ENCODE measurements around the gene MCF2. TPM values are rescaled to one million over a fixed set of nuclear protein-coding genes. Genes with fewer than 3 reads are reported as not detected.
"Not testable (repeated sequence)": the region's sequence is repeated elsewhere in the genome, so short reads cannot be mapped to it uniquely, and the experiment has no call there.

The MCF2 gene
- total RNA-seq, 3 donors from 2014 or later: 0.06 to 0.14 TPM; not detected in 1

GRCh38 chrX:139692908-139693307 lies 15.1 kb downstream of the MCF2 start:
- H3K9me3 ChIP-seq: no peaks in the 10 kb centered on the region

GRCh38 chrX:139692506-139692849 lies 15.5 kb downstream of the MCF2 start:
- ATAC-seq (no peak), DNase-seq (no peak)
- TF ChIP-seq CTCF (IDR thresholded peaks at IDR 0.05): no peak
- intact Hi-C loops (cut with DNase I, micrococcal nuclease): no loop called here
- Histone ChIP-seq H3K36me3 (ENCODE audit: low read depth) (no peaks in the 10 kb centered on the region), H3K4me1 (ENCODE audit: low read depth) (no peaks in the 10 kb centered on the region), H3K9me3 (no peaks in the 10 kb centered on the region), H3K4me3 (no peak overlapping the region)

More at GRCh38 chrX:139692908-139693307, 15.1 kb downstream of the MCF2 start:
- ATAC-seq: no peak
- no peak for DNase-seq
- Histone ChIP-seq H3K36me3 (ENCODE audit: low read depth) (no peaks in the 10 kb centered on the region), H3K4me3 (no peak overlapping the region), H3K4me1 (ENCODE audit: low read depth) (no peaks in the 10 kb centered on the region)
- intact Hi-C loops (cut with DNase I, micrococcal nuclease): no loop called here
- no peak for TF ChIP-seq CTCF (IDR thresholded peaks at IDR 0.05)

DNA sequence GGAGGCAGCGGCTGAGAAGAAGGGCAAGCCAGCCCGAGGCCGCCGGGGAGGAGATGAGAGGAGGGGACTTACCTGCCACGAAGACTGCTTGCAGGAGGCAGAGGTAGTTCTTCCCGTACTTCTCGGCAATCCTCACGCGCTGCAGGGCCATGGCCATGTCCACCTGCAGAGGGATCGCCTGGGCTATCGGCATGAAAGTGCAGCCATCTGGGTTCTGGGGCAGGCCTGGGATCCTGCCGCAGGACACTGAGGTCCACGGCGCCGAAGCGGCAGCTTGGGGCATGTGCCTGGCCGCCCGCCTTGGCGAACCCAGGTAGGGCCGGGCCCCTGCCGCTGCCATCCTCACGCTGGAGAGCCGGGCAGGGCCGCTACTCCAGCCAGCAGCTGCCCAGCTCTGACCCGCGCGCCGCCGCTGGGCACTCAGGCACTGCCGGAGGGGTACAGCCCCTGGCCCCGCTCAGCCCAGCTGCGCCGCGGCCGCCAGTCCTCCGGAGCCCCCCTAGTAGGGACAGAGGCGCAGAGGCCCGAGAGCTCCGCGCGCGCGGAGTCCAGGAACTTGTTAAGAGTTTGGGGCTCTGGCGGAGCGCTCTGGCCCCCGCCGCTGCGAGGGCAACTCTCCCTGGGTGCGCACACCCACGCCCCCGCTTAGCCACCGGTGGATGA lies 16.0 kb downstream of the MCF2 start:
- no peak for TF ChIP-seq CTCF (IDR thresholded peaks at IDR 0.05)
- Histone ChIP-seq H3K4me1 (ENCODE audit: low read depth) (no peaks in the 10 kb centered on the region), H3K4me3 (no peak overlapping the region), H3K36me3 (ENCODE audit: low read depth) (no peaks in the 10 kb centered on the region), H3K9me3 (no peaks in the 10 kb centered on the region)
- DNase-seq (peak in 1 of 3 donors; percentile 47), ATAC-seq (peak; percentile 12)
- intact Hi-C loops (cut with DNase I, micrococcal nuclease): no loop called here

DNA sequence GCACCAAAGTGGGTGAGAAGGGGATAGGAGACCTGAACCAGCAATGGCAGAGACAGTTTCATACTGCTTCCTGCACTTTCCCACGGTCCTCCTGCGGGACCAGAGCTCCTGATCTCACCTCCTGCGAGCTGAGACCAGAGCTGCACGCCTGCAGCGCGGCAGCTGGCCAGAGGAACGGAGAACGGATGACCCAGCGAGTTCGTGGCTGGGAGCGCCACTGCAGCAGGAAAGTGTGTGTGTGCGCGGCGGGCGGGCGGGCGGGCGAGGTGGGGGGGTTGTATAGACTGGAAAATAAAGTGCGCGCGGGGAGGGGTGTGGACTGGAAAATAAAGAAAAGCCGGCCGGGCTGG lies 16.5 kb downstream of the MCF2 start:
- ATAC-seq: no peak
- no peaks in the 10 kb centered on the region for H3K36me3 ChIP-seq (ENCODE audit: low read depth)
- intact Hi-C loops (cut with DNase I, micrococcal nuclease): no loop called here

DNA sequence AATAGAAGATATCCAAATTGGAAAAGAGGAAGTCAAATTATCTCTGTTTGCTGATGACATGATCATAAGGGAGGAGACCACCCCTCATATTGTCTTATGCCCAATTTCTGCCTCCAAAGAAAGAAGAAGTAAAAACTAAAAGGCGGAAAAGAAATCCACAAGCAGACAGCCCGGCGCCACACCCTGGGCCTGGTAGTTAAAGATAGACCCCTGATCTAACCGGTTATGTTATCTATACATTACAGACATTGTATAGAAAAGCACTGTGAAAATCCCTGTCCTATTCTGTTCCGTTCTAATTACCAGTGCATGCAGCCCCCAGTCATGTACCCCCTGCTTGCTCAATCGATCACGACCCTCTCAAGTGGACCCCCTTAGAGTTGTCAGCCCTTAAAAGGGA lies 22.8 kb downstream of the MCF2 start:
- DNase-seq; intact Hi-C loops (cut with DNase I, micrococcal nuclease); ATAC-seq; H3K4me1 ChIP-seq (ENCODE audit: low read depth); H3K4me3 ChIP-seq; H3K36me3 ChIP-seq (ENCODE audit: low read depth); H3K9me3 ChIP-seq: not testable (repeated sequence)

More for the DNA sequence above, 16.5 kb downstream of the MCF2 start:
- H3K4me1 ChIP-seq (ENCODE audit: low read depth): no peaks in the 10 kb centered on the region
- H3K9me3 ChIP-seq: no peaks in the 10 kb centered on the region
- TF ChIP-seq CTCF (IDR thresholded peaks at IDR 0.05): no peak
- no peak overlapping the region for H3K4me3 ChIP-seq
- no peak for DNase-seq

DNA sequence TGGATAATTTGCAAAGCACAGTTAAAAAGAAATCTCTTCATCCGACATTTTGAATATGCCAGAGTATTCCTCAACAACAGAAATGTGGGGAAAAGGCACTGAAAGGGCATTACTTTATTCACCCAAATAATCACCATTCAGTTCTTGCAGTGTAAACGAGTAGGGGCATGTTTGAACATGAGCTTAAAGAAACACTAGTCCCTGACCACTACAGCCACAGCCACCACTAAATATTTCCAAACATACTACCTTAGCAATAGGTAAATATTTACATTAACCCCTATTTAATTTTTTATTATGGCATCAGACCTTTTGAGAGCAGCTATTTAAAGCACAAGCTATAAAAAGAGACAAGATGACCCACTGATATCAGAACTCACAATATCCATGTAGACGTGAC lies 27.6 kb downstream of the MCF2 start:
- intact Hi-C loops (cut with DNase I, micrococcal nuclease): no loop called here
- ATAC-seq (no peak), DNase-seq (no peak)
- H3K4me3 ChIP-seq: no peak overlapping the region
- no peak for TF ChIP-seq CTCF (IDR thresholded peaks at IDR 0.05)
- no peaks in the 10 kb centered on the region for H3K36me3 ChIP-seq (ENCODE audit: low read depth)
- no peaks in the 10 kb centered on the region for H3K4me1 ChIP-seq (ENCODE audit: low read depth)
- H3K9me3 ChIP-seq: no peaks in the 10 kb centered on the region
